GM10248 (cell line): ENCODE measurements around the gene LAMA2.

ENCODE experiments used
- CTCF ChIA-PET: fragments of 300-600 bp; sonication (Branson Sonifier 250); formaldehyde crosslinking; extraction: SDS; loops from one replicate; lab custom pipeline; 2021; ENCODE audit warnings: antibody characterized with exemption; lab: Yijun Ruan, JAX
- POLR2A ChIA-PET: fragments of 350-650 bp; sonication (Branson Sonifier 250); formaldehyde crosslinking; extraction: SDS; loops from one replicate; lab custom pipeline; 2020; ENCODE audit warnings: antibody characterized with exemption; lab: Yijun Ruan, JAX
- DNase-seq: peaks from one replicate; pipeline ENCODE4 v3.0.0; 2012; ENCODE audit errors: extremely low spot score
- CTCF ChIP-seq: IDR thresholded peaks from 2 replicates; pipeline ENCODE4 v1.5.1; 2012; ENCODE audit warnings: mild to moderate bottlenecking, low read depth; ENCODE audit errors: extremely low read depth, missing control alignments, control extremely low read depth

The LAMA2 gene

GRCh38 chr6:129513471-129513870 is 630.5 kb downstream of the LAMA2 start:
- no peak for DNase-seq
- ChIA-PET CTCF (interaction anchor here (8.7 kb wide), 1 partner anchor 12 kb away, joined by 65 read pairs; no protein-coding TSS in a partner anchor), POLR2A (no interaction called here)
- no peak for TF ChIP-seq CTCF

GRCh38 chr6:129515004-129515403 is 632.1 kb downstream of the LAMA2 start:
- no peak for TF ChIP-seq CTCF
- CTCF ChIA-PET = interaction anchor here (8.7 kb wide), 1 partner anchor 13 kb away, joined by 65 read pairs; no protein-coding TSS in a partner anchor
- DNase-seq = no peak
- POLR2A ChIA-PET = no interaction called here

GRCh38 chr6:129516005-129516404 is 633.1 kb downstream of the LAMA2 start:
- TF ChIP-seq CTCF = no peak
- DNase-seq = no peak
- CTCF ChIA-PET = interaction anchor here (8.7 kb wide), 1 partner anchor 14 kb away, joined by 65 read pairs; no protein-coding TSS in a partner anchor
- POLR2A ChIA-PET = no interaction called here

GRCh38 chr6:129516787-129517186 is 633.8 kb downstream of the LAMA2 start:
- DNase-seq = no peak
- POLR2A ChIA-PET = no interaction called here
- CTCF ChIA-PET = interaction anchor here (1.0 to 8.7 kb wide), 4 partner anchors 11 to 194 kb away, joined by 3 to 65 read pairs (median 4); no protein-coding TSS in a partner anchor
- TF ChIP-seq CTCF = no peak

- no peak for DNase-seq
- ChIA-PET POLR2A (no interaction called here), CTCF (interaction anchor here (1.0 to 8.7 kb wide), 4 partner anchors 11 to 193 kb away, joined by 3 to 65 read pairs (median 4); no protein-coding TSS in a partner anchor)
- no peak for TF ChIP-seq CTCF
These were observed 634.4 kb downstream of the LAMA2 start for GRCh38 chr6:129517288-129517687.

GRCh38 chr6:129519750-129520149 is 636.8 kb downstream of the LAMA2 start:
- DNase-seq = no peak
- CTCF ChIA-PET = interaction anchor here (0.7 to 1.2 kb wide), 4 partner anchors 19 to 143 kb away, joined by 3 read pairs; no protein-coding TSS in a partner anchor
- TF ChIP-seq CTCF = no peak
- POLR2A ChIA-PET = no interaction called here
